GM19467 (cell line): ENCODE results near the gene TNFRSF19.
"Not testable (repeated sequence)": the region's sequence is repeated elsewhere in the genome, so short reads cannot be mapped to it uniquely, and the experiment has no call there.

ENCODE experiments used
- ATAC-seq: cut with Tn5 transposase; IDR thresholded peaks from one replicate; pipeline ENCODE4 v1.9.1; 2021; ENCODE audit warnings: mild to moderate bottlenecking, moderate library complexity; ENCODE audit not compliant: unreplicated experiment

Gene TNFRSF19

GRCh38 chr13:23570099-23570920, at the start of gene TNFRSF19:
Gene TNFRSF19 (plus strand): TSS chr13:23570412. CDS start chr13:23590184, 19,772 bp downstream.
- ATAC-seq = no peak

- not testable (repeated sequence) for ATAC-seq
Observed at GRCh38 chr13:23529926-23530325, 40.3 kb upstream of the TNFRSF19 start.

- no peak for ATAC-seq
Observed at GRCh38 chr13:23531446-23531845, 38.8 kb upstream of the TNFRSF19 start.

- no peak for ATAC-seq
Observed at GRCh38 chr13:23534090-23534489, 36.1 kb upstream of the TNFRSF19 start.

GRCh38 chr13:23541221-23541824, 28.9 kb upstream of the TNFRSF19 start:
- ATAC-seq = no peak

- ATAC-seq = no peak
Observed at GRCh38 chr13:23544668-23545067, 25.5 kb upstream of the TNFRSF19 start.

- no peak for ATAC-seq
Observed at GRCh38 chr13:23547000-23547590, 23.1 kb upstream of the TNFRSF19 start.

- ATAC-seq = no peak
Observed at GRCh38 chr13:23549724-23550123, 20.5 kb upstream of the TNFRSF19 start.

- no peak for ATAC-seq
Observed at GRCh38 chr13:23550163-23550562, 20.0 kb upstream of the TNFRSF19 start.

GRCh38 chr13:23551213-23552008, 18.8 kb upstream of the TNFRSF19 start:
- no peak for ATAC-seq

GRCh38 chr13:23552171-23552570, 18.0 kb upstream of the TNFRSF19 start:
- ATAC-seq = no peak

GRCh38 chr13:23552661-23553060, 17.6 kb upstream of the TNFRSF19 start:
- no peak for ATAC-seq

GRCh38 chr13:23554000-23554399, 16.2 kb upstream of the TNFRSF19 start:
- ATAC-seq = no peak

GRCh38 chr13:23557043-23557442, 13.2 kb upstream of the TNFRSF19 start:
- ATAC-seq = no peak

- ATAC-seq = no peak
Observed at GRCh38 chr13:23557733-23558132, 12.5 kb upstream of the TNFRSF19 start.

- no peak for ATAC-seq
Observed at GRCh38 chr13:23558675-23559536, 11.3 kb upstream of the TNFRSF19 start.

GRCh38 chr13:23560571-23561089, 9.6 kb upstream of the TNFRSF19 start:
- ATAC-seq = no peak

GRCh38 chr13:23561261-23561660, 9.0 kb upstream of the TNFRSF19 start:
- no peak for ATAC-seq

- ATAC-seq = no peak
Observed at GRCh38 chr13:23563085-23563845, 6.9 kb upstream of the TNFRSF19 start.
